Smooth muscle cell (in vitro differentiated cells): ENCODE data around the gene RGS1. TPM values are rescaled to one million over a fixed set of nuclear protein-coding genes. Genes with fewer than 3 reads are reported as not detected.

Experiments
- DNase-seq: peaks from one replicate; lab custom pipeline; 2025; ENCODE audit not compliant: unreplicated experiment; lab: John Stamatoyannopoulos, UW
- H2AFZ ChIP-seq: fragments of 200-600 bp; sonication (generic); 2 replicates; pipeline ENCODE4 v1.6.0; 2016; ENCODE audit warnings: antibody characterized with exemption, low read depth, mild to moderate bottlenecking
- H3F3A ChIP-seq: fragments of 200-600 bp; sonication (generic); 2 replicates; pipeline ENCODE4 v1.6.0; 2017; ENCODE audit warnings: antibody characterized with exemption, low read depth
- H3K27ac ChIP-seq: fragments of 200-600 bp; sonication (generic); 2 replicates; pipeline ENCODE4 v1.5.1; 2016; ENCODE audit warnings: low read depth, mild to moderate bottlenecking
- H3K27me3 ChIP-seq: fragments of 200-600 bp; sonication (generic); 2 replicates; pipeline ENCODE4 v1.6.1; 2016; ENCODE audit warnings: low read depth, mild to moderate bottlenecking
- H3K36me3 ChIP-seq: fragments of 200-600 bp; sonication (generic); 2 replicates; pipeline ENCODE4 v1.5.1; 2016; ENCODE audit warnings: low read depth
- H3K4me1 ChIP-seq: fragments of 200-600 bp; sonication (generic); 2 replicates; pipeline ENCODE4 v1.5.1; 2016; ENCODE audit warnings: low read depth
- H3K4me2 ChIP-seq: fragments of 200-600 bp; sonication (generic); 2 replicates; pipeline ENCODE4 v1.6.0; 2016; ENCODE audit warnings: mild to moderate bottlenecking
- H3K4me3 ChIP-seq: fragments of 200-600 bp; sonication (generic); 2 replicates; pipeline ENCODE4 v1.5.1; 2016; ENCODE audit warnings: mild to moderate bottlenecking
- H3K79me2 ChIP-seq: fragments of 200-600 bp; sonication (generic); 2 replicates; pipeline ENCODE4 v1.6.0; 2016; ENCODE audit warnings: low read depth, mild to moderate bottlenecking
- H3K9ac ChIP-seq: fragments of 200-600 bp; sonication (generic); 2 replicates; pipeline ENCODE4 v1.6.0; 2016; ENCODE audit warnings: low read depth
- H3K9me3 ChIP-seq: fragments of 200-600 bp; sonication (generic); replicated peaks from 2 replicates; pipeline ENCODE4 v1.5.1; 2016; ENCODE audit warnings: low read depth
- H4K20me1 ChIP-seq: fragments of 200-600 bp; sonication (generic); 2 replicates; pipeline ENCODE4 v1.6.0; 2016; ENCODE audit warnings: low read depth
- WGBS: methylation state at CpG from one replicate; pipeline ENCODE4 v1.1.7; 2016; ENCODE audit warnings: low lambda C conversion rate; 5-methylcytosine and 5-hydroxymethylcytosine counted together
- polyA plus RNA-seq: library from polyadenylated mRNA; unstranded; fragments of >200 nt; fragmentation: Nextera tagmentation; extraction: Ambion mirVana; gene quantifications from 2 replicates; pipeline ENCODE4 v1.2.1, GENCODE V29; 2016
- total RNA-seq: library from RNA; depleted of rRNA; stranded (reverse); fragments of >200 nt; gene quantifications from 2 replicates; pipeline ENCODE4 v1.2.3, GENCODE V29; 2014
- TF ChIP-seq, protein P1 (sequence below): fragments of 200-600 bp; sonication (generic); IDR thresholded peaks from 2 replicates; pipeline ENCODE4 v1.5.1; 2017; ENCODE audit warnings: borderline replicate concordance, mild to moderate bottlenecking, antibody characterized with exemption; ENCODE audit not compliant: insufficient read depth, poor library complexity, severe bottlenecking

Gene RGS1
- total and polyA plus RNA-seq, 2 experiments from 2014 or later: 119 to 224 TPM

DNA sequence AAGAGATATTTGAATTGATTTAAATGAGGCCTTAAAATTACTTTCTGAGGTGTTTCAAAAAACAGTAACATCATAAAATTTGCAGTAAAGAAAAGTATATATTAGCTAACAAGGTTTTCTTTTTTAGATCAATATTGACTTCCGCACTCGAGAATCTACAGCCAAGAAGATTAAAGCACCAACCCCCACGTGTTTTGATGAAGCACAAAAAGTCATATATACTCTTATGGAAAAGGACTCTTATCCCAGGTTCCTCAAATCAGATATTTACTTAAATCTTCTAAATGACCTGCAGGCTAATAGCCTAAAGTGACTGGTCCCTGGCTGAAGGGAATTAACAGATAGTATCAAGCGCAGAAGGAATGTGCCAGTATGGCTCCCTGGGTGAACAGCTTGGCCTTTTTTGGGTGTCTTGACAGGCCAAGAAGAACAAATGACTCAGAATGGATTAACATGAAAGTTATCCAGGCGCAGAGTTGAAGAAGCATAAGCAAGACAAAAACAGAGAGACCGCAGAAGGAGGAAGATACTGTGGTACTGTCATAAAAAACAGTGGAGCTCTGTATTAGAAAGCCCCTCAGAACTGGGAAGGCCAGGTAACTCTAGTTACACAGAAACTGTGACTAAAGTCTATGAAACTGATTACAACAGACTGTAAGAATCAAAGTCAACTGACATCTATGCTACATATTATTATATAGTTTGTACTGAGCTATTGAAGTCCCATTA is 3.6 kb downstream of the RGS1 start:
- WGBS: 13% methylated on average over 6 of the region's 6 CpGs
- H3K9ac ChIP-seq: peak overlapping the region; percentile 84
- H2AFZ ChIP-seq: no peak overlapping the region

DNA sequence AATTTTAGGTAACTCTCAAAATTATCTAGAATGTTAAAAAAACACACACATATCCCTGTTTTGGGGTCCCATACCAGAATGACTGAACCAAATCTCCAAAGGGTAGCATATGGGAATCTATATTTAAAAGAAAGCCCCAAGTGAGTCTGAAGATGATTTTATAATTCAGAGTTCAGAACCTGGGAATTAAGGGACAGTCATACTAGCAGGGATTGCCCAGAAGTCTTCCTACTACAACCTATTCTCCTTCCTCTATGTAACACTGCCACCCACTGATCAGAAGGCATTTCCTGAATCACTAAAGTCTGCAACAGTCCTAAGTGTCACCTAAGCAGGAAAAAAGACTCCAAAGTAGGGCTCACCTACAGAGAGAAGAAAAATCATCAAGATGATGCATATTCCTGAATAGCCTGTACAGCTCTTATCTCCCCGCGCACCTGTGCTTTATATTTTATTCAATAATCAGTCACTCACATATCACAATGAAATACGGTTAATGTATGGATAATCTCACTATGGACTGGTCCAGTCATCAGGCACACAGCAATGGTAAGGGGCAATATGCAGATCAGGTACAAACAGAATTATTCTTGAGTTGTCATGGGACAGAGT is 4.9 kb downstream of the RGS1 start:
- Histone ChIP-seq H3K36me3 (no peaks in the 10 kb centered on the region), H3K27ac (peak overlapping the region; percentile 84), H4K20me1 (no peaks in the 10 kb centered on the region), H3K79me2 (peaks cover 24% of the 10 kb centered on the region), H3F3A (no peaks in the 10 kb centered on the region), H3K27me3 (no peaks in the 10 kb centered on the region), H2AFZ (no peak overlapping the region), H3K4me2 (peak overlapping the region; percentile 81), H3K9me3 (no peaks in the 10 kb centered on the region), H3K4me3 (no peak overlapping the region), H3K4me1 (peaks cover 20% of the 10 kb centered on the region), H3K9ac (no peak overlapping the region)
- WGBS: 95% methylated on average over 3 of the region's 3 CpGs
- TF ChIP-seq, protein P1, sequence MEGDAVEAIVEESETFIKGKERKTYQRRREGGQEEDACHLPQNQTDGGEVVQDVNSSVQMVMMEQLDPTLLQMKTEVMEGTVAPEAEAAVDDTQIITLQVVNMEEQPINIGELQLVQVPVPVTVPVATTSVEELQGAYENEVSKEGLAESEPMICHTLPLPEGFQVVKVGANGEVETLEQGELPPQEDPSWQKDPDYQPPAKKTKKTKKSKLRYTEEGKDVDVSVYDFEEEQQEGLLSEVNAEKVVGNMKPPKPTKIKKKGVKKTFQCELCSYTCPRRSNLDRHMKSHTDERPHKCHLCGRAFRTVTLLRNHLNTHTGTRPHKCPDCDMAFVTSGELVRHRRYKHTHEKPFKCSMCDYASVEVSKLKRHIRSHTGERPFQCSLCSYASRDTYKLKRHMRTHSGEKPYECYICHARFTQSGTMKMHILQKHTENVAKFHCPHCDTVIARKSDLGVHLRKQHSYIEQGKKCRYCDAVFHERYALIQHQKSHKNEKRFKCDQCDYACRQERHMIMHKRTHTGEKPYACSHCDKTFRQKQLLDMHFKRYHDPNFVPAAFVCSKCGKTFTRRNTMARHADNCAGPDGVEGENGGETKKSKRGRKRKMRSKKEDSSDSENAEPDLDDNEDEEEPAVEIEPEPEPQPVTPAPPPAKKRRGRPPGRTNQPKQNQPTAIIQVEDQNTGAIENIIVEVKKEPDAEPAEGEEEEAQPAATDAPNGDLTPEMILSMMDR: peak; percentile 37
- DNase-seq: no peak

More for the DNA sequence above, 3.6 kb downstream of the RGS1 start:
- Histone ChIP-seq H3K4me2 (peak overlapping the region; percentile 81), H3F3A (peaks cover 4% of the 10 kb centered on the region), H3K4me1 (peaks cover 26% of the 10 kb centered on the region), H3K9me3 (no peaks in the 10 kb centered on the region), H3K4me3 (peak overlapping the region; percentile 42), H3K79me2 (peaks cover 24% of the 10 kb centered on the region), H3K36me3 (no peaks in the 10 kb centered on the region), H3K27ac (peak overlapping the region; percentile 84), H4K20me1 (no peaks in the 10 kb centered on the region), H3K27me3 (no peaks in the 10 kb centered on the region)
- DNase-seq: no peak
- TF ChIP-seq, protein P1: no peak

DNA sequence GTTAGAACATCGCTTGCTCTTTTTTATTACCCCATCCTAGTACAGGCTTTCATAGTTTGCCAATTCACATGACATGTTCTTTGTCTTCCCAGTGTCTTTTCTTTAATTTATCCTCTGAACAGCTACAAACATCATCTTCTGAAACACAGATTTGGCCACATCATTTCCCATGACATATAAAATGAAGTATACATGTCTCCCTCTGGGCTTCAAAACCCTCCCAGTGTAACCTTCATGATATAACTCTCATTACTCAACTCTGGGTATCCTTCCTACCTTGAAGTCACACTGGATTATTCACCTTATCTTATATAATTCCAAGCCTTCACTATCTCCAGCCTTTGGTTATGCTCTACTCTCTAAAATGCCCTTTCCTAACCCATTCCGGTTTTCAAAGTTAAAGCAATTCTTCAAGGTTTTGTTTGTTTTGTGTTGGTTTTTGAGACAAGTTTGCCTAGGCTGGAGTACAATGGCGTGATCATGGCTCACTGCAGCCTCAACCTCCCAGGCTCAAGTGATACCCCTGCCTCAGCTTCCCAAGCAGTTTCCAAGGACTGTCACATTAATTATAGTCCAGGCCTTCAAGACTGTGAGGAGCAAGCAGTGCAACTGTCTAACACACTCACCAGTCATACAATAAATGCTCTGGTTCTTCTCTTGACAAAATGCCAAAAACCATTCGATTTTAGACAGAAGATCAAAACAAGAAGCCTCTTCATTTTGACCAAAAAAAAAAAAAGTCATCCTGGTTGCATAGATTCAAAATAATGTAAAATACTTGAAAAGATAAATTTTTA is 5.8 kb downstream of the RGS1 start:
- Histone ChIP-seq H3K27ac (no peak overlapping the region), H3K4me2 (no peak overlapping the region), H3K27me3 (no peaks in the 10 kb centered on the region), H3F3A (no peaks in the 10 kb centered on the region), H3K4me1 (peaks cover 20% of the 10 kb centered on the region), H3K9ac (no peak overlapping the region), H3K79me2 (peaks cover 20% of the 10 kb centered on the region), H3K9me3 (no peaks in the 10 kb centered on the region), H3K36me3 (no peaks in the 10 kb centered on the region), H3K4me3 (no peak overlapping the region), H2AFZ (no peak overlapping the region), H4K20me1 (no peaks in the 10 kb centered on the region)
- TF ChIP-seq, protein P1: no peak
- no peak for DNase-seq
- 84% methylated on average over 4 of the region's 4 CpGs for WGBS
